Endodermal cell (in vitro differentiated cells): ENCODE results near the gene MEF2D. TPM values are rescaled to one million over a fixed set of nuclear protein-coding genes. Genes with fewer than 3 reads are reported as not detected.

Source experiments
- DNase-seq: peaks from one replicate; pipeline ENCODE4 v3.0.0-alpha.2; 2017
- H3K27ac ChIP-seq: 2 replicates; pipeline ENCODE4 v1.5.1; 2013; ENCODE audit warnings: mild to moderate bottlenecking, low read depth, low read length, moderate library complexity
- H3K27me3 ChIP-seq: 2 replicates; pipeline ENCODE4 v1.6.1; 2013; ENCODE audit warnings: mild to moderate bottlenecking, low read length, moderate library complexity; ENCODE audit not compliant: insufficient read depth, control insufficient read depth, poor library complexity, severe bottlenecking
- H3K36me3 ChIP-seq: 2 replicates; pipeline ENCODE4 v1.7.0; 2013; ENCODE audit warnings: mild to moderate bottlenecking, low read length, moderate library complexity; ENCODE audit not compliant: control insufficient read depth, insufficient read depth
- H3K4me1 ChIP-seq: one replicate; pipeline ENCODE4 v1.7.0; 2013; ENCODE audit warnings: low read length; ENCODE audit not compliant: control insufficient read depth, insufficient read depth
- H3K4me3 ChIP-seq: 2 replicates; pipeline ENCODE4 v1.5.1; 2013; ENCODE audit warnings: mild to moderate bottlenecking, low read length, moderate library complexity
- H3K9ac ChIP-seq: 2 replicates; pipeline ENCODE4 v1.6.1; 2013; ENCODE audit warnings: mild to moderate bottlenecking, low read length, moderate library complexity; ENCODE audit not compliant: poor library complexity, severe bottlenecking; ENCODE audit errors: extremely low read depth
- H3K9me3 ChIP-seq: 2 replicates; pipeline ENCODE4 v1.6.1; 2013; ENCODE audit warnings: mild to moderate bottlenecking, low read length, moderate library complexity; ENCODE audit not compliant: control insufficient read depth
- H3K27ac Mint-ChIP-seq: 2 replicates; pipeline ENCODE4 v1.8.0; 2020; ENCODE audit warnings: mixed read lengths
- H3K27me3 Mint-ChIP-seq: 2 replicates; pipeline ENCODE4 v1.8.0; 2021; ENCODE audit warnings: mild to moderate bottlenecking, mixed read lengths; ENCODE audit not compliant: insufficient read depth
- H3K36me3 Mint-ChIP-seq: 2 replicates; pipeline ENCODE4 v1.8.0; 2020; ENCODE audit warnings: low read depth, mixed read lengths
- H3K4me1 Mint-ChIP-seq: 2 replicates; pipeline ENCODE4 v1.8.0; 2020; ENCODE audit warnings: mixed read lengths
- H3K4me3 Mint-ChIP-seq: 2 replicates; pipeline ENCODE4 v1.8.0; 2020; ENCODE audit warnings: mild to moderate bottlenecking, moderate library complexity, mixed read lengths
- H3K9me3 Mint-ChIP-seq: 2 replicates; pipeline ENCODE4 v1.8.0; 2020; ENCODE audit warnings: mild to moderate bottlenecking, mixed read lengths
- CTCF ChIP-seq: fragments of 200-600 bp; sonication (generic); conservative IDR thresholded peaks from 2 replicates; pipeline ENCODE4 v1.5.0; 2021; ENCODE audit warnings: antibody characterized with exemption, mild to moderate bottlenecking
- WGBS, 2 experiments: methylation state at CpG; one replicate each; pipeline versions ENCODE4 v1.1.5 to v1.1.7; 2013; ENCODE audit warnings: missing lambda C conversion rate in 2 of 2, mixed read lengths in 1 of 2; ENCODE audit not compliant: insufficient coverage in 1 of 2, insufficient read length in 1 of 2; 5-methylcytosine and 5-hydroxymethylcytosine counted together
- total RNA-seq, 2 donors: library from RNA; stranded (reverse); fragmentation: NEBNext Ultra II Directional in 1 of 2; extraction: Animal tissue kit (Norgen Biotek cat#: 25700) in 1 of 2; gene quantifications; 2 replicates in 1 of 2; 3 replicates in 1 of 2; pipeline ENCODE4 v1.2.1, GENCODE V29; 2021

MEF2D gene
- total RNA-seq, 2 donors from 2014 or later, result 10.5 to 12.8 TPM

- Histone ChIP-seq H3K9me3 (no peaks in the 10 kb centered on the region), H3K27me3 (peaks cover 72% of the 10 kb centered on the region), H3K36me3 (no peaks in the 10 kb centered on the region), H3K4me3 (peak overlapping the region; percentile 71), H3K9ac (no peak overlapping the region), H3K27ac (peak overlapping the region; percentile 18), H3K4me1 (peaks cover 17% of the 10 kb centered on the region)
- peaks cover 61% of the 10 kb centered on the region for H3K4me1 Mint-ChIP-seq
- no peaks in the 10 kb centered on the region for H3K9me3 Mint-ChIP-seq
- TF ChIP-seq CTCF, result no peak
- H3K27me3 Mint-ChIP-seq, result peaks cover 78% of the 10 kb centered on the region
- 0 to 12% methylated on average over 1 to 11 of the region's 12 CpGs for WGBS, 2 experiments
- peak overlapping the region; percentile 33 for H3K4me3 Mint-ChIP-seq
- DNase-seq, result peak; percentile 69
- H3K36me3 Mint-ChIP-seq, result no peaks in the 10 kb centered on the region
- H3K27ac Mint-ChIP-seq, result no peak overlapping the region
These were observed 68.6 kb downstream of the MEF2D start for GRCh38 chr1:156431769-156432668.

- H3K27ac Mint-ChIP-seq, result no peak overlapping the region
- H3K36me3 ChIP-seq, result no peaks in the 10 kb centered on the region
- peak overlapping the region; percentile 89 for H3K27ac ChIP-seq
- peaks cover 78% of the 10 kb centered on the region for H3K27me3 Mint-ChIP-seq
- H3K27me3 ChIP-seq, result peaks cover 69% of the 10 kb centered on the region
- no peaks in the 10 kb centered on the region for H3K9me3 ChIP-seq
- peaks cover 17% of the 10 kb centered on the region for H3K4me1 ChIP-seq
- H3K36me3 Mint-ChIP-seq, result no peaks in the 10 kb centered on the region
- peaks cover 66% of the 10 kb centered on the region for H3K4me1 Mint-ChIP-seq
- no peak for DNase-seq
- no peak overlapping the region for H3K9ac ChIP-seq
- no peaks in the 10 kb centered on the region for H3K9me3 Mint-ChIP-seq
- peak overlapping the region; percentile 12 for H3K4me3 Mint-ChIP-seq
- no peak overlapping the region for H3K4me3 ChIP-seq
- WGBS, 2 experiments, result 46% methylated on average over 4 of the region's 4 CpGs; no CpG with 5 or more reads in 1 of the 2 experiments
- TF ChIP-seq CTCF, result no peak
These were observed 69.2 kb downstream of the MEF2D start for GRCh38 chr1:156431366-156431765.

GRCh38 chr1:156430866-156431265, 69.7 kb downstream of the MEF2D start:
- H3K27me3 ChIP-seq, result peaks cover 69% of the 10 kb centered on the region
- H3K4me1 Mint-ChIP-seq, result peaks cover 67% of the 10 kb centered on the region
- peak overlapping the region; percentile 41 for H3K4me3 Mint-ChIP-seq
- WGBS, 2 experiments, result no CpG with 5 or more reads among the region's 3 CpGs
- no peak for TF ChIP-seq CTCF
- no peak overlapping the region for H3K9ac ChIP-seq
- no peaks in the 10 kb centered on the region for H3K9me3 Mint-ChIP-seq
- peaks cover 78% of the 10 kb centered on the region for H3K27me3 Mint-ChIP-seq
- H3K4me1 ChIP-seq, result peaks cover 17% of the 10 kb centered on the region
- H3K27ac Mint-ChIP-seq, result no peak overlapping the region
- no peaks in the 10 kb centered on the region for H3K36me3 Mint-ChIP-seq
- H3K36me3 ChIP-seq, result no peaks in the 10 kb centered on the region
- H3K4me3 ChIP-seq, result peak overlapping the region; percentile 9
- no peaks in the 10 kb centered on the region for H3K9me3 ChIP-seq
- peak overlapping the region; percentile 89 for H3K27ac ChIP-seq
- DNase-seq, result no peak
